Right hindlimb (tissue), 1 donor: ENCODE measurements around the gene FLCN.

Experiments
- DNase-seq: peaks from one replicate; pipeline ENCODE4 v3.0.0-alpha.2; 2018

FLCN gene

DNA sequence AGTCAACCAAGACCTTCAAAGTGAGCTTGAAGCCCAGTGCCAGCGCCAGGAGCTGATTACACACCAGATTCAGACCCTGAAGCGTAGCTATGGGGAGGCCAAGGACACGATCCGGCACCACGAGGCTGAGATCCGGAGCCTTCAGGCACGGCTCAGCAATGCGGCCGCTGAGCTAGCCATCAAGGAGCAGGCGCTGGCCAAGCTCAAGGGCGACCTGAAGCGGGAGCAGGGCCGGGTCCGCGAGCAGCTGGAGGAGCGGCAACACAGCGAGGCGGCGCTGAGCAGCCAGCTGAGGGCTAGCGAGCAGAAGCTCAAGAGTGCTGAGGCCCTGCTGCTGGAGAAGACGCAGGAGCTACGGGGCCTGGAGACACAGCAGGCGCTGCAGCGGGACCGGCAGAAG, 72.8 kb downstream of the FLCN start:
- no peak for DNase-seq
